OCI-LY7 (cell line): ENCODE measurements around the gene MIF4GD. TPM values are rescaled to one million over a fixed set of nuclear protein-coding genes. Genes with fewer than 3 reads are reported as not detected.

Source experiments
- BruUV-seq: library from RNA; stranded (reverse); fragments of 400-500 nt; replicated peaks from 2 replicates; lab custom pipeline; 2021; lab: Mats Ljungman, UMichigan
- CTCF ChIA-PET: fragments of 300-600 bp; sonication (Branson Sonifier 250); formaldehyde crosslinking; loops from one replicate; lab custom pipeline; 2022; ENCODE audit warnings: antibody characterized with exemption; ENCODE audit not compliant: unreplicated experiment; lab: Charles Lee
- POLR2A ChIA-PET: fragments of 300-600 bp; sonication (Branson Sonifier 250); formaldehyde crosslinking; loops from one replicate; lab custom pipeline; 2022; ENCODE audit warnings: antibody characterized with exemption; lab: Charles Lee
- DNase-seq: peaks from one replicate; pipeline ENCODE4 v3.0.0-alpha.2; 2015; ENCODE audit warnings: low spot score
- H2AFZ ChIP-seq: fragments of 200-600 bp; sonication (generic), shearing (Covaris generic); 2 replicates; pipeline ENCODE4 v1.6.1; 2014; ENCODE audit warnings: mild to moderate bottlenecking, antibody characterized with exemption, low read length, moderate library complexity
- H3K27ac ChIP-seq: fragments of 200-600 bp; sonication (generic); 2 replicates; pipeline ENCODE4 v1.5.1; 2014; ENCODE audit warnings: mixed run types, low read depth, mild to moderate bottlenecking, moderate library complexity, low read length, inconsistent platforms; ENCODE audit not compliant: poor library complexity, severe bottlenecking
- H3K36me3 ChIP-seq: fragments of 200-600 bp; sonication (generic); 2 replicates; pipeline ENCODE4 v1.6.1; 2014; ENCODE audit warnings: mild to moderate bottlenecking, antibody characterized with exemption, low read length, moderate library complexity, mixed read lengths; ENCODE audit not compliant: insufficient read depth
- H3K4me1 ChIP-seq: fragments of 200-600 bp; sonication (generic); 2 replicates; pipeline ENCODE4 v1.5.1; 2014; ENCODE audit warnings: mild to moderate bottlenecking, low read length; ENCODE audit not compliant: insufficient read depth, poor library complexity, severe bottlenecking
- H3K4me2 ChIP-seq: fragments of 200-600 bp; sonication (generic); 2 replicates; pipeline ENCODE4 v1.6.1; 2014; ENCODE audit warnings: mild to moderate bottlenecking, low read length
- H3K4me3 ChIP-seq: fragments of 200-600 bp; sonication (generic); 2 replicates; pipeline ENCODE4 v1.5.1; 2014; ENCODE audit warnings: mild to moderate bottlenecking, low read depth, low read length; ENCODE audit not compliant: poor library complexity, severe bottlenecking
- H3K79me2 ChIP-seq: fragments of 200-600 bp; sonication (generic); 2 replicates; pipeline ENCODE4 v1.6.1; 2016; ENCODE audit warnings: low read depth, mild to moderate bottlenecking, low read length, moderate library complexity, mixed read lengths; ENCODE audit not compliant: insufficient read depth
- H3K9me2 ChIP-seq: fragments of 200-600 bp; sonication (generic); 2 replicates; pipeline ENCODE4 v1.6.1; 2016; ENCODE audit warnings: mild to moderate bottlenecking, low read length, mixed read lengths; ENCODE audit not compliant: insufficient read depth
- H3K9me3 ChIP-seq: fragments of 200-600 bp; sonication (generic); 2 replicates; pipeline ENCODE4 v1.6.1; 2014; ENCODE audit warnings: mild to moderate bottlenecking, mixed run types, low read length, mixed read lengths
- H4K20me1 ChIP-seq: fragments of 200-600 bp; sonication (generic); 2 replicates; pipeline ENCODE4 v1.6.1; 2014; ENCODE audit warnings: mild to moderate bottlenecking, antibody characterized with exemption, low read length, moderate library complexity, mixed read lengths; ENCODE audit not compliant: insufficient read depth
- EZH2phosphoT487 ChIP-seq: fragments of 200-600 bp; sonication (generic); IDR thresholded peaks from 2 replicates; pipeline ENCODE4 v1.6.1; 2018; ENCODE audit warnings: low read depth, borderline replicate concordance, mild to moderate bottlenecking, mixed run types, antibody characterized with exemption, low read length, moderate library complexity, mixed read lengths
- intact Hi-C: fragments of 100-400 bp; cut with micrococcal nuclease; formaldehyde crosslinking; loops from one replicate; pipeline ENCODE4 v1.10.0; 2022; ENCODE audit not compliant: unreplicated experiment
- total RNA-seq, 2 experiments: library from RNA; depleted of rRNA in 1 of 2; stranded (reverse); fragments of >200 nt in 1 of 2; shearing (Covaris generic) in 1 of 2; gene quantifications; 2 replicates each; pipeline ENCODE4 v1.2.3, GENCODE V29; 2014 to 2022
- TF ChIP-seq, protein P1 (sequence below): fragments of 200-600 bp; sonication (generic); conservative IDR thresholded peaks from 2 replicates; pipeline ENCODE4 v1.5.1; 2014; ENCODE audit warnings: mild to moderate bottlenecking, antibody characterized with exemption, low read length, moderate library complexity, mixed read lengths

Gene MIF4GD
- total RNA-seq, 2 experiments from 2014 or later: 70.9 to 132 TPM

GRCh38 chr17:75267153-75267410, 3.9 kb downstream of the MIF4GD start:
- BruUV-seq: no TSS peak

GRCh38 chr17:75266316-75267152, 4.5 kb downstream of the MIF4GD start:
- intact Hi-C loops: no loop called here

More at GRCh38 chr17:75267153-75267410, 3.9 kb downstream of the MIF4GD start:
- ChIA-PET POLR2A (interaction anchor here (0.7 kb wide), 1 partner anchor 20 kb away, joined by 7 read pairs; no protein-coding TSS in a partner anchor), CTCF (no interaction called here)
- Histone ChIP-seq H3K27ac (no peak overlapping the region), H3K79me2 (peaks cover 39% of the 10 kb centered on the region), H4K20me1 (no peaks in the 10 kb centered on the region), H3K4me2 (no peak overlapping the region), H3K9me2 (no peaks in the 10 kb centered on the region), H3K36me3 (peaks cover 52% of the 10 kb centered on the region), H3K4me1 (peaks cover 35% of the 10 kb centered on the region), H3K4me3 (no peak overlapping the region), H2AFZ (no peak overlapping the region), H3K9me3 (no peaks in the 10 kb centered on the region)
- no peak for TF ChIP-seq EZH2phosphoT487
- TF ChIP-seq, protein P1, sequence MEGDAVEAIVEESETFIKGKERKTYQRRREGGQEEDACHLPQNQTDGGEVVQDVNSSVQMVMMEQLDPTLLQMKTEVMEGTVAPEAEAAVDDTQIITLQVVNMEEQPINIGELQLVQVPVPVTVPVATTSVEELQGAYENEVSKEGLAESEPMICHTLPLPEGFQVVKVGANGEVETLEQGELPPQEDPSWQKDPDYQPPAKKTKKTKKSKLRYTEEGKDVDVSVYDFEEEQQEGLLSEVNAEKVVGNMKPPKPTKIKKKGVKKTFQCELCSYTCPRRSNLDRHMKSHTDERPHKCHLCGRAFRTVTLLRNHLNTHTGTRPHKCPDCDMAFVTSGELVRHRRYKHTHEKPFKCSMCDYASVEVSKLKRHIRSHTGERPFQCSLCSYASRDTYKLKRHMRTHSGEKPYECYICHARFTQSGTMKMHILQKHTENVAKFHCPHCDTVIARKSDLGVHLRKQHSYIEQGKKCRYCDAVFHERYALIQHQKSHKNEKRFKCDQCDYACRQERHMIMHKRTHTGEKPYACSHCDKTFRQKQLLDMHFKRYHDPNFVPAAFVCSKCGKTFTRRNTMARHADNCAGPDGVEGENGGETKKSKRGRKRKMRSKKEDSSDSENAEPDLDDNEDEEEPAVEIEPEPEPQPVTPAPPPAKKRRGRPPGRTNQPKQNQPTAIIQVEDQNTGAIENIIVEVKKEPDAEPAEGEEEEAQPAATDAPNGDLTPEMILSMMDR: no peak
- intact Hi-C loops: no loop called here
- no peak for DNase-seq

More at GRCh38 chr17:75266316-75267152, 4.5 kb downstream of the MIF4GD start:
- Histone ChIP-seq H3K9me3 (no peaks in the 10 kb centered on the region), H4K20me1 (no peaks in the 10 kb centered on the region), H3K79me2 (peaks cover 37% of the 10 kb centered on the region), H3K9me2 (no peaks in the 10 kb centered on the region), H3K4me2 (no peak overlapping the region), H3K27ac (no peak overlapping the region), H2AFZ (no peak overlapping the region), H3K36me3 (peaks cover 52% of the 10 kb centered on the region), H3K4me1 (peaks cover 32% of the 10 kb centered on the region), H3K4me3 (no peak overlapping the region)
- CTCF ChIA-PET: no interaction called here
- BruUV-seq: no TSS peak
- TF ChIP-seq, protein P1: no peak
- TF ChIP-seq EZH2phosphoT487: no peak
- DNase-seq: no peak
- POLR2A ChIA-PET: interaction anchor here (0.7 kb wide), 1 partner anchor 20 kb away, joined by 7 read pairs; no protein-coding TSS in a partner anchor
